ENCODE results near the gene UTS2.

The UTS2 gene

DNA sequence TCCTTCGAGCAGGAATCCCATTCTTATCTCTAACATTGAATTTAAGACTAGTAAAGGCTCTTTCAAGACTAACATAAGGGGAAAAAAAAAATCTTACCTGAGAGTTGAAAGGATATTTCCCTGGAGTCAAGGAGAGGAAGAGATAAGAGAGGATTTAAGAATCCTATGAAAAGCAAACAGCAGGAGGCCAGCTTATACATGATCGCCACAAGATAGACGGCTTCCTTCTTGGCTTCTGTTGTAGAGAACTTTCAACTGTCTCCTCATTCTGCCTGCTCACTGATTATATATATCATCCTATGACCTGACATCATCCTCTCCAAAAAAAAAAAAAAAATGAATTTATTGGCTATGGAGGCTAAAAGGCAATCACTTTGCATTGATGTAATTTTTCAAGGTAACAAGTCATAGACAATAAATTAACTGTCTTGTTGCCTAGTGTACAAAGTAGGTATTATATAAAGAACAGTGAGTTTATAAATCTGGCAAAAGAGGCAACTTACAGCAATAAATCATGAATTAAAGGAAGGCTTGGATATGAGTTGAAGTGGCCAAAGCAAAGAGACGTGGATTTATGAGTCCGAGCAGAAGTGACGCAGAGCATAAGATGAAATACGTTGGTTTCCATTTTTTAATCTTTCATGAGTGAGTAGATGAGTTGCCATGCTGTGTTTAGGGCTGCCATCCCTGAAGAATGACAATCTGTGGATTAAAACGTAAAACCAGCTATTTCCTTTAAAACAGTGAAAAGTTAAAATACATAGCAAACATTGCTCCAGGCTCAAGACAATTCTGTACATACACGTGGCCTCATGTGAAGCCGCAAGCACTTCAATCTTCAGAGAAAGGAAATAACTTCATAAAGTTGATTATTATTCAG lies at the start of gene UTS2:
TSS of gene UTS2 (minus strand) at position 262 of the 880 bp plus-strand sequence. CDS start at position 200, 62 bp downstream.
- no peak for DNase-seq

DNA sequence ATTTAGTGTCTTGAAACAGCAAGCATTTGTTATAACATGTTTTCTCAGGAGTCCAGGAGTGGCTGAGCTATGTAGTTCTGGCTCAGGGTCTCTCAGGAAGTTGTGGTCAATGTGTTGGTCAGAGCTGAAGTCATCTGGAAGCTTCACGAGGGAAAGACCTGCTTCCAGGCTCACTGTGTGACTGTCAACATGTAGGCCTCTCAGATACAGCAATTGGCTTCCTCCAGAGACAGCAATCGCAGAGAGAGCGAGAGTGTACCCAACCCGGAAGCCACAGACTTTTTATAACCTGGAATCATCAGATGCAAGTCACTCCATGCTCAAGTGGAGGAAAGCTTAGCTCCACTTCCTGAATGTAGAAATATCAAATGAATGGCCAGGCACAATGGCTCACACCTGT lies 46.9 kb upstream of the UTS2 start:
- no peak for DNase-seq

- DNase-seq: no peak
Observed at GRCh38 chr1:7898962-7899361, 46.1 kb upstream of the UTS2 start.

- DNase-seq: no peak
Observed at GRCh38 chr1:7896994-7897393, 44.1 kb upstream of the UTS2 start.

GRCh38 chr1:7893529-7894180 lies 40.8 kb upstream of the UTS2 start:
- no peak for DNase-seq

- DNase-seq: no peak
Observed at GRCh38 chr1:7891804-7892203, 38.9 kb upstream of the UTS2 start.

DNA sequence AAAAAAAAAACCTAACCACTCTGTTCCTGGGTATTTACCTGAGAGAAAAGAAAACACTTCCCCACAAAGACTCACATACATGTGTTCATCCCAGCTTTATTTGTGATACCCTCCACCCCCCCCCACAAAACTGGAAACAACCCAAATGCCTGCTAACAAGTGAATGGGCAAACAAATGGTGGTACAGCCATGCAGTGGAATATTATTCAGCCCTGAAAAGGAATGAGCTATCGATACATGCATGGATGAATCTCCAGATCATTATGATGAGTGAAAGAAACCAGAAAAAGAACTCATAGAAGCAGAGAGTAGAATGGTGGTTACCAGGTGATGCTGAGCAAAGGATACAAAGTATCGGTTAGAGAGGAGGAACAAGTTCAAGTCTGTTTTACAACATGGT lies 38.0 kb upstream of the UTS2 start:
- DNase-seq: no peak

GRCh38 chr1:7888248-7889081 lies 35.6 kb upstream of the UTS2 start:
- no peak for DNase-seq

GRCh38 chr1:7886405-7886745 lies 33.5 kb upstream of the UTS2 start:
- DNase-seq: no peak

- DNase-seq: peak; percentile 21
Observed at GRCh38 chr1:7885513-7886404, 32.9 kb upstream of the UTS2 start.

DNA sequence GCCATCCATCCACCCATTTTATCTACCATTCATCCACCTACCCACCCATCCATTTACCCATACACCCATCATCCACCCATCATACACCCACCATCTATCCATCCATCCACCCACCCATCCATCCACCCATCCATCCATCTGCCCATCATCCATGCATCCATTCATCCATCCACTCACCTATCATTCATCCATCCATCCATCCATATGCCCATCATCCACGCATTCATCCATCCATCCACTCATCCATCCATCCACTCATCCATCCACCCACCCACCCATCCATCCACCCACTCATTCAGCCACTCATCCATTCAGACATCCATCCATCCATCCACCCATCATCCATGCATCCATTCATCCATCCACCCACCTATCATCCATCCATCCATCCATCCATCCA lies 31.9 kb upstream of the UTS2 start:
- no peak for DNase-seq

- DNase-seq: no peak
Observed at GRCh38 chr1:7879228-7879627, 26.4 kb upstream of the UTS2 start.

- no peak for DNase-seq
Observed at GRCh38 chr1:7878027-7878426, 25.2 kb upstream of the UTS2 start.

DNA sequence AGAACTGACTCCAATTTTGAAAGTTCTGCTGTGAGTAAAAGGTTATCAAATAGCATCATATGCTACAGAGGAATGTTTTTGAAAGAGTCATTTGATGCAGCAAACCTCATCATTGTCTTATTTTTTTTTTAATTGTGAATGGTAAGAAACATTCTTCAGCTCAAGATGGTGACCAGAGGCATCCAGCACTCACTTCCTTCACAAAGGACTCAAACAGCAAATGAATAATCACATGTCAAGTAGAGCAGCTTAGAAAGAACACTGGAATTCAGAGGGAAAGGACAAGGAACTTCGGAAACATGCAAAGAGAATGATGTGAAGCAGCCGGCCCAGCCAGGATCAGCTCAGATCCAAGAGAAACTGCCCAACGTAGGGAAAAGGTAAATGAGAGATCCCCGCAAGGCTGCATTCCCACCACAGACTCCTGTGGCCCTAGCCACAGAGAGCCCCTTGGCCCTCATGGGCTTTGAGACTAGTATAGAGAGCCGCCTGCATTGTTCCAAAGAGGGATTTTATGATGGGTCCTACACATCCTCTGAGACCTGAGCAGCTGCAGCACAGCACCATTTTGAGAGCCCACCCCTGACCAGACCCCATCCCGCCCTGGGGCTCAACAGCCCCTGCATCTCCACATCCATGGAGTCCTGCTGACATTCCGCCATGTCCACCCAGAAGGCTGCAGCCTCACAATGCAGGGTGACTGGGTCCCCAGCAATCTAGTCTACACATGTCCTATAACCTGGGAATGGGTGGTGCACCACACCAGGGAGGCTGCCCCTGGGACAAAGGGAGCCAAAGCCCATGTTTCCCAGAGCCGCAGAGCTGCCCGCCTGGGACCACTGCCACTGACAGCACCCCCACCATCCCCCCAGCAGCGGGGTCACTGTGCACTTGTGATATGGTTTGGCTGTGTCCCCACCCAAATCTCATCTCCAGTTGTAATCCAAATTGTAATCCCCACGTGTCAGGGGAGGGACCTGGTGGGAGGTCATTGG lies 21.2 kb upstream of the UTS2 start:
- no peak for DNase-seq

DNA sequence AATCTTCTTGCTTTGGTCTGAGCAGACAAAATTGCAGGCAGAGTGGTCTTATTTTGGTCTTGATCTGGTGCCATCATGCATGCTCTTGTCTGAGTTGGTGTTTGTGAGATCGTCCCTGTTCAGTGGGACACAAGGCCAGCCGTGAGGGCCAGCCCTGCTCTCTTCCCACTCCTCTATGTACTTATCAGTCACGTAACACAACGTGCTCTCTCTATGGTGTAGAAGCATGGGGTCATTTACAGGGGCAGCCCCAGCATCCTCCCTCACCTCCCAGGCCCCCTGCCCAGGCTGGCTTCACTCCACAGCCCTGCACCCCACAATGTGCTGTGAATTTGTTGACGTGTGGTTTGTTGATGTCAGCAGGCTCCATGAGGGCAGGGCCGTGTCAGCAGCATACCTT lies 18.3 kb upstream of the UTS2 start:
- DNase-seq: no peak

DNA sequence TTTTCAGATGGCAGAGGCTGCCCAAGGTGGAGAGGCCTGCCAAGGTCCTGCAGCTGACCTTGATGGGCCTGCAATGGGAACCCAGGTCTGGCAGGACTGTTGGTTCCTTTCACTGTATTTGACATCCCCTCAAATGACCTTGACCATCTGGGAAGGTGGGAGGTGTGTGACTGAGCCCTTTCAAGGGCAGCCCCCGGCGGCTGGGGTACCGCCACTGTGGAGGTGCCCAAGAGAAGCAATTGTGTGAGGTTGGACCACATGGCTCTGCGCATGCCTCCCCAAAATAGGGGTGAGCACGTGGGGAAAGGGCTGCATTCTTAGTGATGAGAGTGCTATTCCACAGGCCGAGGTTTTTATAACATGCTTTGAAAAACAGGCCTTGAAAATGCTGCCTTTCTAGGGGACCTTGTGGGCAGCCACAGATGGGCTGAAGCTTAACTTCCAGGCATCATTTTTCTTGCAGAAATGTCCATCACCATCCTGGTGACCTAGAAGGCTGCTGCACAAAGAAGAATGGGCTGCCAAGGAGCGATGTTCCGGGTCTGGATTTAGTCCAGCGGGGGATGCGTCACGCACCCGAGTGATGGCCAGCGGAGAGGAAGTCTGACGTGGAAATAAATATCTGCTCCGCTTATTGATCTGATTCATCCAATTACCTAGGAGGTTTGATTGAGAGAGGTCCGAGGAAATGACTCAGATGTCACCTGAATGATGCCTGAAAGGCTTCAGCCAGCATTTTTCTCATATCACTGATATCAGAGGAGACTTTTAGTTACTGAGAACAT lies 16.5 kb upstream of the UTS2 start:
- DNase-seq: no peak

DNA sequence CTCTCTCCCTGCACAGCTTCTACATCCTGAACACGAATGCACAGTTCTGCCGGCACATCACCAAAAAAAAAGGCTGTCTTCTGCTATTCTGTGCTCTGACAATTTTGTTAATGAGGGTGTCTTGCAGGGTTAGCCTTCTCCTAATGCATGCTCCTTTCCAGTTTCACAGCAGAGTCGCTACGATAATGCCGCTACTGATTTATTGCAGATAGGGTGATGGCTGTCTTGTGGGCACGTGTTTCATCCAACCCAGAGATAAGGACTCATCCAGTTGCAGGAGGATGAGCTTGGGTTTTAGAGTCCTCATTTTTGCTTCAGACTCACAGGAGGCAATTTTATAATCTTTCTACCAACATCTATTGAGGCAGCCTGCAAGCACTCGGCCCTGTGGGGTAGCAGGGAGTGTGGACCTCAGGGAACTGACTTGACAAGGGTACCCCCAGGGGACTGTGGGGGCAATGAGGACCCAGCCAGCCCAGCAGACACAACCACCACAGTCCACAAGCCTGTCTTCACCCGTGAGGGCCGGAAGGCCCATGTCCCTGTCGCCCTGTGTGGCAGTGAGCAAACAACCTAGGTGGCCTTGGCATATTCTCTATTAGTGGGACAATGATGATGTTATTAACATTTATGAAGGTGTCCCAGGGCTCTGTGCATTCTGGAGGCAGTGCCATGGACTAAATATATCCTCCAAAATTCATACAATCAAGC lies 15.4 kb upstream of the UTS2 start:
- no peak for DNase-seq

DNA sequence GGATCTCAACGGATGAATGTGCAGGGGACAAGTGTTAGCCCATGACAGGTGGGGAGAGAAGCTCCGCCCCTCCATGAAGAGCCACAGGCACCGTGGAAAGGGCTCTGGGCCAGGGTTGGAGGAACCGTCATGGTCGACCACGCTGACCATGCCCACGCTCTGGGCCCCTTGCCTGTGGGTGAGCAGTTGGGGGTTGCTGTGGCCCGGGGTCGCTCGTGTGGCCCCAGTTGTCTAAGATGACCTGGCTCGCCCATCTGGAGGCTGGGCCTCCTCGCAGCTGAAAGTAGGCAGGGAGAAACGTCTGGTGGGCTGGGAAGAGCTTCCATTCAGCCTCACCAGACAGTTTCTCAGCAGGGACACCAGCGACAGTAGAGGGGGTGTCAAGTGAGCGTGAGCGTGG lies 13.1 kb upstream of the UTS2 start:
- DNase-seq: no peak

GRCh38 chr1:7863756-7864328 lies 11.0 kb upstream of the UTS2 start:
- no peak for DNase-seq

All from stimulated activated CD4-positive, alpha-beta T cell treated with anti-CD3 and anti-CD28 coated beads, Interleukin-4, amount 100 ng/mL, for 1 hour (primary cell).